ENCODE results near the gene POU6F2.

GRCh38 chr7:38936641-38937040 is 41.1 kb upstream of the POU6F2 start:
- TF ChIP-seq CTCF (IDR thresholded peaks at IDR 0.05) (no peak), POLR2A (IDR thresholded peaks at IDR 0.05) (no peak), POLR2AphosphoS5 (IDR thresholded peaks at IDR 0.05) (no peak), EP300 (IDR thresholded peaks at IDR 0.05; ENCODE audit: low read depth) (no peak)

Data from transverse colon (tissue), 4 donors.